Measurements from ENCODE around the gene SLC28A1. TPM values are rescaled to one million over a fixed set of nuclear protein-coding genes. Genes with fewer than 3 reads are reported as not detected.

The SLC28A1 gene
- total RNA-seq, 1 experiment from 2014 or later = not detected

GRCh38 chr15:84992157-84992944 lies 107.9 kb downstream of the SLC28A1 start:
- peak; percentile 84 for DNase-seq (ENCODE audit: low spot score)

Other genes starting within 250 kb of the SLC28A1 start
- gene WDR73, start 230.4 kb upstream of the SLC28A1 start, total RNA-seq (2014; rRNA removed; shearing (Covaris generic)) = 17.8 and 19.0 TPM in 2 replicates
- gene NMB, start 226.5 kb upstream of the SLC28A1 start, total RNA-seq (2014; rRNA removed; shearing (Covaris generic)) = 0.53 and 2.8 TPM in 2 replicates
- 262 and 270 TPM in 2 replicates for gene SEC11A, start 168.5 kb upstream of the SLC28A1 start, total RNA-seq (2014; rRNA removed; shearing (Covaris generic))
- 5.6 and 6.9 TPM in 2 replicates for gene ZNF592, start 136.1 kb upstream of the SLC28A1 start, total RNA-seq (2014; rRNA removed; shearing (Covaris generic))
- gene ALPK3, start 67.3 kb upstream of the SLC28A1 start, total RNA-seq (2014; rRNA removed; shearing (Covaris generic)) = 0.10 and 0.12 TPM in 2 replicates
- gene PDE8A, start 97.2 kb downstream of the SLC28A1 start, total RNA-seq (2014; rRNA removed; shearing (Covaris generic)) = 7.9 and 13.8 TPM in 2 replicates

Data from A172 (cell line).